CD8-positive, alpha-beta memory T cell (primary cell): ENCODE data around the gene CLIP4. TPM values are rescaled to one million over a fixed set of nuclear protein-coding genes. Genes with fewer than 3 reads are reported as not detected.

ENCODE experiments used
- CTCF ChIA-PET: fragments of 350-600 bp; sonication (Branson Sonifier 250); formaldehyde crosslinking; loops from one replicate; lab custom pipeline; 2021; ENCODE audit warnings: antibody characterized with exemption; lab: Charles Lee
- POLR2A ChIA-PET: fragments of 350-600 bp; sonication (Branson Sonifier 250); formaldehyde crosslinking; loops from one replicate; lab custom pipeline; 2021; ENCODE audit warnings: antibody characterized with exemption; lab: Charles Lee
- DNase-seq, 5 donors: peaks; one replicate each; pipeline versions ENCODE4 v3.0.0 to v3.0.0-alpha.2; 2020 to 2022; ENCODE audit warnings: mixed read lengths in 1 of 5
- H3K27ac ChIP-seq: one replicate; pipeline ENCODE4 v1.7.0; 2013; ENCODE audit warnings: low read depth, mild to moderate bottlenecking, low read length, moderate library complexity
- H3K27me3 ChIP-seq: 2 replicates; pipeline ENCODE4 v1.7.0; 2013; ENCODE audit warnings: low read length, mild to moderate bottlenecking; ENCODE audit not compliant: insufficient read depth, poor library complexity, severe bottlenecking
- H3K36me3 ChIP-seq: 2 replicates; pipeline ENCODE4 v1.7.0; 2013; ENCODE audit warnings: mild to moderate bottlenecking, low read length, moderate library complexity; ENCODE audit not compliant: insufficient read depth
- H3K4me1 ChIP-seq: 2 replicates; pipeline ENCODE4 v1.7.0; 2013; ENCODE audit warnings: mild to moderate bottlenecking, low read length, moderate library complexity; ENCODE audit not compliant: insufficient read depth
- H3K4me3 ChIP-seq: 2 replicates; pipeline ENCODE4 v1.7.0; 2013; ENCODE audit warnings: mild to moderate bottlenecking, low read length
- H3K9me3 ChIP-seq: 2 replicates; pipeline ENCODE4 v1.7.0; 2013; ENCODE audit warnings: mild to moderate bottlenecking, low read length
- H3K27ac Mint-ChIP-seq, 8 donors: one replicate each; pipeline ENCODE4 v1.8.0; 2020 to 2021; ENCODE audit warnings: mixed read lengths in 8 of 8, mild to moderate bottlenecking in 6 of 8, inconsistent platforms in 3 of 8, moderate library complexity in 3 of 8
- H3K27me3 Mint-ChIP-seq, 2 donors: one replicate each; pipeline ENCODE4 v1.8.0; 2020 to 2021; ENCODE audit warnings: mixed read lengths in 2 of 2, mild to moderate bottlenecking in 1 of 2, moderate library complexity in 1 of 2
- H3K36me3 Mint-ChIP-seq, 3 donors: one replicate each; pipeline ENCODE4 v1.8.0; 2020 to 2021; ENCODE audit warnings: mixed read lengths in 3 of 3, inconsistent platforms in 1 of 3, mild to moderate bottlenecking in 1 of 3
- H3K4me1 Mint-ChIP-seq, 3 donors: one replicate each; pipeline ENCODE4 v1.8.0; 2020 to 2021; ENCODE audit warnings: mixed read lengths in 3 of 3, inconsistent platforms in 1 of 3, mild to moderate bottlenecking in 1 of 3
- H3K4me3 Mint-ChIP-seq, 7 donors: one replicate each; pipeline ENCODE4 v1.8.0; 2020 to 2021; ENCODE audit warnings: mixed read lengths in 7 of 7, mild to moderate bottlenecking in 6 of 7, moderate library complexity in 4 of 7, inconsistent platforms in 2 of 7
- H3K9me3 Mint-ChIP-seq, 5 donors: one replicate each; pipeline ENCODE4 v1.8.0; 2020 to 2022; ENCODE audit warnings: mixed read lengths in 5 of 5, mild to moderate bottlenecking in 3 of 5, moderate library complexity in 2 of 5, inconsistent platforms in 1 of 5
- polyA plus RNA-seq: library from polyadenylated mRNA; unstranded; fragments of 300-500 nt; fragmentation: Illumina TruSeq; gene quantifications from one replicate; pipeline ENCODE4 v1.2.3, GENCODE V29; 2021
- total RNA-seq, 2 experiments: library from RNA; stranded (reverse); gene quantifications; one replicate each; pipeline ENCODE4 v1.2.3, GENCODE V29; 2021

The CLIP4 gene
- total and polyA plus RNA-seq, 3 experiments from 2014 or later: 20.5 to 35.8 (median 22.3) TPM

- Mint-ChIP-seq H3K27me3 (no peaks in the 10 kb centered on the region), H3K4me3 (no peak overlapping the region), H3K27ac (no peak overlapping the region), H3K36me3 (peaks cover 0 to 6% (median 0%) of the 10 kb centered on the region in 3 donors), H3K4me1 (no peaks in the 10 kb centered on the region), H3K9me3 (peaks cover 0 to 2% (median 0%) of the 10 kb centered on the region in 5 donors)
- Histone ChIP-seq H3K4me1 (no peaks in the 10 kb centered on the region), H3K4me3 (no peak overlapping the region), H3K27ac (no peak overlapping the region), H3K27me3 (no peaks in the 10 kb centered on the region), H3K9me3 (no peaks in the 10 kb centered on the region), H3K36me3 (no peaks in the 10 kb centered on the region)
- DNase-seq: no peak
- POLR2A ChIA-PET: no interaction called here
- CTCF ChIA-PET: no interaction called here
Measured at GRCh38 chr2:29072971-29073725, 42.1 kb upstream of the CLIP4 start.

GRCh38 chr2:29073933-29074332 lies 41.3 kb upstream of the CLIP4 start:
- Histone ChIP-seq H3K9me3 (no peaks in the 10 kb centered on the region), H3K4me3 (no peak overlapping the region), H3K27me3 (no peaks in the 10 kb centered on the region), H3K36me3 (no peaks in the 10 kb centered on the region), H3K27ac (no peak overlapping the region), H3K4me1 (no peaks in the 10 kb centered on the region)
- H3K27ac Mint-ChIP-seq: no peak overlapping the region
- no peaks in the 10 kb centered on the region for H3K27me3 Mint-ChIP-seq
- no peak for DNase-seq
- H3K36me3 Mint-ChIP-seq: peaks cover 0 to 6% (median 0%) of the 10 kb centered on the region in 3 donors
- H3K4me3 Mint-ChIP-seq: no peak overlapping the region
- no peaks in the 10 kb centered on the region for H3K4me1 Mint-ChIP-seq
- H3K9me3 Mint-ChIP-seq: peaks cover 0 to 2% (median 0%) of the 10 kb centered on the region in 5 donors
- CTCF ChIA-PET: no interaction called here
- POLR2A ChIA-PET: no interaction called here

GRCh38 chr2:29074411-29074810 lies 40.8 kb upstream of the CLIP4 start, which contains the start of gene PCARE:
Gene PCARE, minus strand, starts transcription at chr2:29074523. Its CDS starts 262 bp downstream, at chr2:29074261.
- no peaks in the 10 kb centered on the region for H3K27me3 ChIP-seq
- Mint-ChIP-seq H3K36me3 (peaks cover 0 to 6% (median 0%) of the 10 kb centered on the region in 3 donors), H3K9me3 (peaks cover 0 to 5% (median 0%) of the 10 kb centered on the region in 5 donors), H3K27ac (no peak within 1 kb of the TSS), H3K4me1 (no peaks in the 10 kb centered on the region), H3K27me3 (no peaks in the 10 kb centered on the region), H3K4me3 (no peak within 1 kb of the TSS)
- no peak within 1 kb of the TSS for H3K27ac ChIP-seq
- H3K36me3 ChIP-seq: no peaks in the 10 kb centered on the region
- ChIA-PET POLR2A (no interaction called here), CTCF (no interaction called here)
- DNase-seq: no peak
- no peak within 1 kb of the TSS for H3K4me3 ChIP-seq
- no peaks in the 10 kb centered on the region for H3K9me3 ChIP-seq
- no peaks in the 10 kb centered on the region for H3K4me1 ChIP-seq

- Mint-ChIP-seq H3K27ac (no peak overlapping the region), H3K27me3 (no peaks in the 10 kb centered on the region), H3K4me3 (no peak overlapping the region), H3K36me3 (peaks cover 0 to 6% (median 0%) of the 10 kb centered on the region in 3 donors), H3K9me3 (peaks cover 0 to 13% (median 2%) of the 10 kb centered on the region in 5 donors), H3K4me1 (no peaks in the 10 kb centered on the region)
- POLR2A ChIA-PET: interaction anchor here (0.6 kb wide), 1 partner anchor 1361 kb away, joined by 5 read pairs; no protein-coding TSS in a partner anchor
- H3K4me1 ChIP-seq: no peaks in the 10 kb centered on the region
- no peak for DNase-seq
- no peaks in the 10 kb centered on the region for H3K9me3 ChIP-seq
- H3K27ac ChIP-seq: no peak overlapping the region
- no peaks in the 10 kb centered on the region for H3K36me3 ChIP-seq
- H3K27me3 ChIP-seq: no peaks in the 10 kb centered on the region
- CTCF ChIA-PET: interaction anchor here (1.3 kb wide), 1 partner anchor 9 kb away, joined by 3 read pairs; no protein-coding TSS in a partner anchor
- H3K4me3 ChIP-seq: no peak overlapping the region
Measured at GRCh38 chr2:29075894-29076705, 39.1 kb upstream of the CLIP4 start.

- H3K27ac Mint-ChIP-seq: no peak overlapping the region
- CTCF ChIA-PET: no interaction called here
Measured at GRCh38 chr2:29079887-29080286, 35.3 kb upstream of the CLIP4 start.

GRCh38 chr2:29080886-29081743 lies 34.1 kb upstream of the CLIP4 start:
- H3K4me3 ChIP-seq: no peak overlapping the region
- H3K27me3 ChIP-seq: no peaks in the 10 kb centered on the region
- Mint-ChIP-seq H3K9me3 (peaks cover 0 to 13% (median 2%) of the 10 kb centered on the region in 5 donors), H3K27ac (no peak overlapping the region), H3K27me3 (no peaks in the 10 kb centered on the region), H3K36me3 (peaks cover 0 to 6% (median 0%) of the 10 kb centered on the region in 3 donors), H3K4me3 (no peak overlapping the region), H3K4me1 (no peaks in the 10 kb centered on the region)
- POLR2A ChIA-PET: no interaction called here
- no peaks in the 10 kb centered on the region for H3K9me3 ChIP-seq
- CTCF ChIA-PET: no interaction called here
- no peaks in the 10 kb centered on the region for H3K4me1 ChIP-seq
- no peaks in the 10 kb centered on the region for H3K36me3 ChIP-seq
- no peak for DNase-seq
- H3K27ac ChIP-seq: no peak overlapping the region

More at GRCh38 chr2:29079887-29080286, 35.3 kb upstream of the CLIP4 start:
- H3K9me3 Mint-ChIP-seq: peaks cover 0 to 13% (median 2%) of the 10 kb centered on the region in 5 donors
- no peak overlapping the region for H3K4me3 Mint-ChIP-seq
- H3K36me3 Mint-ChIP-seq: peaks cover 0 to 6% (median 0%) of the 10 kb centered on the region in 3 donors
- H3K27me3 ChIP-seq: no peaks in the 10 kb centered on the region
- no peak overlapping the region for H3K4me3 ChIP-seq
- no peaks in the 10 kb centered on the region for H3K27me3 Mint-ChIP-seq
- H3K27ac ChIP-seq: no peak overlapping the region
- no peaks in the 10 kb centered on the region for H3K36me3 ChIP-seq
- H3K9me3 ChIP-seq: no peaks in the 10 kb centered on the region
- no peak for DNase-seq
- H3K4me1 Mint-ChIP-seq: no peaks in the 10 kb centered on the region
- POLR2A ChIA-PET: no interaction called here
- H3K4me1 ChIP-seq: no peaks in the 10 kb centered on the region

- Mint-ChIP-seq H3K4me3 (no peak overlapping the region), H3K9me3 (peaks cover 0 to 13% (median 2%) of the 10 kb centered on the region in 5 donors), H3K27ac (no peak overlapping the region), H3K36me3 (peaks cover 0 to 1% (median 0%) of the 10 kb centered on the region in 3 donors), H3K4me1 (no peaks in the 10 kb centered on the region), H3K27me3 (peaks cover 0 to 3% of the 10 kb centered on the region in 2 donors)
- H3K9me3 ChIP-seq: no peaks in the 10 kb centered on the region
- ChIA-PET CTCF (interaction anchor here (0.8 kb wide), 1 partner anchor 14 kb away, joined by 3 read pairs; no protein-coding TSS in a partner anchor), POLR2A (no interaction called here)
- no peak for DNase-seq
- H3K4me1 ChIP-seq: no peaks in the 10 kb centered on the region
- no peaks in the 10 kb centered on the region for H3K27me3 ChIP-seq
- no peak overlapping the region for H3K4me3 ChIP-seq
- no peak overlapping the region for H3K27ac ChIP-seq
- no peaks in the 10 kb centered on the region for H3K36me3 ChIP-seq
Measured at GRCh38 chr2:29082804-29083495, 32.3 kb upstream of the CLIP4 start.
